Prostate gland (tissue), 2 donors: Measurements from ENCODE around the gene CCDC149. TPM values are rescaled to one million over a fixed set of nuclear protein-coding genes. Genes with fewer than 3 reads are reported as not detected.

ENCODE experiments used
- DNase-seq: peaks from one replicate; pipeline ENCODE4 v3.0.0-alpha.2; 2019; ENCODE audit warnings: low spot score
- H3K27ac ChIP-seq, 2 donors: fragments of 200-600 bp; sonication (generic); 2 replicates each; pipeline ENCODE4 v1.5.1; 2017 to 2019
- H3K27me3 ChIP-seq: fragments of 200-600 bp; sonication (generic); replicated peaks from 2 replicates; pipeline ENCODE4 v1.5.1; 2019; ENCODE audit not compliant: insufficient read depth
- H3K36me3 ChIP-seq, 2 donors: fragments of 200-600 bp; sonication (generic); 1 replicate in 1 of 2; 2 replicates in 1 of 2; pipeline versions ENCODE4 v1.5.1 to v1.8.1; 2017 to 2019
- H3K4me1 ChIP-seq: fragments of 200-600 bp; sonication (generic); replicated peaks from 2 replicates; pipeline ENCODE4 v1.5.1; 2019
- H3K4me3 ChIP-seq, 2 donors: fragments of 200-600 bp; sonication (generic); 2 replicates each; pipeline ENCODE4 v1.5.1; 2017 to 2019
- H3K9me3 ChIP-seq: fragments of 200-600 bp; sonication (generic); 2 replicates; pipeline ENCODE4 v1.5.1; 2017
- CTCF ChIP-seq, 4 experiments: fragments of 200-600 bp in 2 of 4; fragments of 450-650 bp in 2 of 4; sonication (generic) in 2 of 4; IDR thresholded peaks; 1 replicate in 3 of 4; 2 replicates in 1 of 4; pipeline ENCODE4 v1.5.1; 2016 to 2019; ENCODE audit warnings: antibody characterized with exemption in 4 of 4, mild to moderate bottlenecking in 2 of 4, moderate library complexity in 2 of 4
- POLR2A ChIP-seq: fragments of 450-650 bp; IDR thresholded peaks from one replicate; pipeline ENCODE4 v1.6.1; 2016; ENCODE audit warnings: antibody characterized with exemption, mild to moderate bottlenecking
- POLR2AphosphoS5 ChIP-seq: sonication (generic); formaldehyde crosslinking; IDR thresholded peaks from one replicate; pipeline ENCODE4 v1.6.1; 2017; ENCODE audit warnings: antibody characterized with exemption
- WGBS: methylation state at CpG from one replicate; pipeline ENCODE4 v1.1.5; 2018; 5-methylcytosine and 5-hydroxymethylcytosine counted together
- intact Hi-C: fragments of 100-400 bp; cut with DNase I; formaldehyde crosslinking; loops from one replicate; pipeline ENCODE4 v1.14.2; 2022
- total RNA-seq, 2 donors: library from RNA; depleted of rRNA; stranded (reverse); fragments of >200 nt; gene quantifications; one replicate each; pipeline ENCODE4 v1.1.0, GENCODE V29; 2016

Gene CCDC149
- total RNA-seq, 2 donors from 2014 or later, result 14.0 to 19.6 TPM

GRCh38 chr4:24896056-24896455 lies 16.8 kb downstream of the CCDC149 start:
- no peaks in the 10 kb centered on the region for H3K36me3 ChIP-seq
- 52% methylated on average over 3 of the region's 3 CpGs for WGBS
- TF ChIP-seq POLR2AphosphoS5 (no peak), CTCF (IDR thresholded peaks at IDR 0.05) (no peak)
- H3K27ac ChIP-seq, result no peak overlapping the region
- H3K4me3 ChIP-seq, result no peak overlapping the region
- no peaks in the 10 kb centered on the region for H3K9me3 ChIP-seq
- H3K27me3 ChIP-seq, result no peaks in the 10 kb centered on the region
- no peaks in the 10 kb centered on the region for H3K4me1 ChIP-seq
- intact Hi-C loops, result no loop called here
- DNase-seq, result no peak

GRCh38 chr4:24895461-24895860 lies 17.4 kb downstream of the CCDC149 start:
- 46% methylated on average over 1 of the region's 1 CpG for WGBS
- TF ChIP-seq POLR2AphosphoS5 (no peak), CTCF (IDR thresholded peaks at IDR 0.05) (no peak), POLR2A (no peak)
- intact Hi-C loops, result no loop called here
- H3K27me3 ChIP-seq, result no peaks in the 10 kb centered on the region
- H3K4me3 ChIP-seq, result no peak overlapping the region
- no peaks in the 10 kb centered on the region for H3K4me1 ChIP-seq
- H3K27ac ChIP-seq, result no peak overlapping the region
- H3K36me3 ChIP-seq, result no peaks in the 10 kb centered on the region
- no peak for DNase-seq
- no peaks in the 10 kb centered on the region for H3K9me3 ChIP-seq

GRCh38 chr4:24894846-24895245 lies 18.0 kb downstream of the CCDC149 start:
- Histone ChIP-seq H3K27me3 (no peaks in the 10 kb centered on the region), H3K27ac (no peak overlapping the region), H3K36me3 (no peaks in the 10 kb centered on the region), H3K9me3 (no peaks in the 10 kb centered on the region), H3K4me1 (no peaks in the 10 kb centered on the region), H3K4me3 (no peak overlapping the region)
- intact Hi-C loops, result no loop called here
- whole genome bisulfite sequencing, result 99% methylated on average over 9 of the region's 9 CpGs
- no peak for DNase-seq
- TF ChIP-seq CTCF (IDR thresholded peaks at IDR 0.05) (no peak), POLR2A (no peak), POLR2AphosphoS5 (no peak)

- Histone ChIP-seq H3K4me1 (no peaks in the 10 kb centered on the region), H3K27ac (no peak overlapping the region), H3K4me3 (no peak overlapping the region), H3K27me3 (no peaks in the 10 kb centered on the region), H3K9me3 (no peaks in the 10 kb centered on the region), H3K36me3 (no peaks in the 10 kb centered on the region)
- no peak for DNase-seq
- TF ChIP-seq POLR2AphosphoS5 (no peak), CTCF (IDR thresholded peaks at IDR 0.05) (no peak), POLR2A (no peak)
- intact Hi-C loops, result no loop called here
- 92% methylated on average over 1 of the region's 1 CpG for WGBS
Observed at GRCh38 chr4:24894243-24894642, 18.6 kb downstream of the CCDC149 start.

- H3K36me3 ChIP-seq, result no peaks in the 10 kb centered on the region
- no peak overlapping the region for H3K4me3 ChIP-seq
- H3K27ac ChIP-seq, result no peak overlapping the region
- intact Hi-C loops, result no loop called here
- no peaks in the 10 kb centered on the region for H3K9me3 ChIP-seq
- TF ChIP-seq POLR2AphosphoS5, result no peak
- TF ChIP-seq CTCF (IDR thresholded peaks at IDR 0.05), result no peak
- TF ChIP-seq POLR2A, result no peak
- no peaks in the 10 kb centered on the region for H3K27me3 ChIP-seq
- WGBS, result 92% methylated on average over 2 of the region's 2 CpGs
- DNase-seq, result no peak
- H3K4me1 ChIP-seq, result no peaks in the 10 kb centered on the region
Observed at GRCh38 chr4:24892778-24893177, 20.1 kb downstream of the CCDC149 start.
